Sciatic nerve (tissue), 2 donors: ENCODE measurements around the gene GOLGA6L1. TPM values are rescaled to one million over a fixed set of nuclear protein-coding genes. Genes with fewer than 3 reads are reported as not detected.
"Not testable (repeated sequence)": the region's sequence is repeated elsewhere in the genome, so short reads cannot be mapped to it uniquely, and the experiment has no call there.

Experiments
- ATAC-seq: fragments of 200-7000 bp; cut with Tn5 transposase; one replicate; pipeline ENCODE4 v1.9.1; 2020; ENCODE audit warnings: mild to moderate bottlenecking, moderate library complexity
- DNase-seq: peaks from one replicate; pipeline ENCODE4 v3.0.0-alpha.2; 2020; ENCODE audit warnings: low spot score
- intact Hi-C: fragments of 100-400 bp; cut with DNase I; formaldehyde crosslinking; loops from one replicate; pipeline ENCODE4 v1.14.2; 2022
- total RNA-seq: library from RNA; stranded (reverse); fragmentation: NEBNext Ultra II Directional; extraction: Animal tissue kit (Norgen Biotek cat#: 25700); gene quantifications from one replicate; pipeline ENCODE4 v1.2.1, GENCODE V29; 2021
- donor health status: DM: no; HTN: no; CAD: no.
- donor health status: DM: no; HTN: no; CAD: no.

Gene GOLGA6L1, protein sequence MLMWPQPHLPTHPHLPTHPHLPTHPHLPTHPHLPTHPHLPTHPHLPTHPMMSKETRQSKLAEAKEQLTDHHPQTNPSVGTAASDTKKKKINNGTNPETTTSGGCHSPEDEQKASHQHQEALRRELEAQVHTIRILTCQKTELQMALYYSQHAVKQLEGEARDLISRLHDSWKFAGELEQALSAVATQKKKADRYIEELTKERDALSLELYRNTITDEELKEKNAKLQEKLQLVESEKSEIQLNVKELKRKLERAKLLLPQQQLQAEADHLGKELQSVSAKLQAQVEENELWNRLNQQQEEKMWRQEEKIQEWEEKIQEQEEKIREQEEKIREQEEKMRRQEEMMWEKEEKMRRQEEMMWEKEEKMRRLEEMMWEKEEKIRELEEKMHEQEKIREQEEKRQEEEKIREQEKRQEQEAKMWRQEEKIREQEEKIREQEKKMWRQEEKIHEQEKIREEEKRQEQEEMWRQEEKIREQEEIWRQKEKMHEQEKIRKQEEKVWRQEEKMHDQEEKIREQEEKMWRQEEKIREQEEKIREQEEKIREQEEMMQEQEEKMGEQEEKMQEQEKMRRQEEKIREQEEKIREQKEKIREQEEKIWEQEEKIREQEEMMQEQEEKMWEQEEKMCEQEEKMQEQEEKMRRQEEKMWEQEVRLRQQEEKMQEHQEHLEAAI
- not detected for total RNA-seq

DNA sequence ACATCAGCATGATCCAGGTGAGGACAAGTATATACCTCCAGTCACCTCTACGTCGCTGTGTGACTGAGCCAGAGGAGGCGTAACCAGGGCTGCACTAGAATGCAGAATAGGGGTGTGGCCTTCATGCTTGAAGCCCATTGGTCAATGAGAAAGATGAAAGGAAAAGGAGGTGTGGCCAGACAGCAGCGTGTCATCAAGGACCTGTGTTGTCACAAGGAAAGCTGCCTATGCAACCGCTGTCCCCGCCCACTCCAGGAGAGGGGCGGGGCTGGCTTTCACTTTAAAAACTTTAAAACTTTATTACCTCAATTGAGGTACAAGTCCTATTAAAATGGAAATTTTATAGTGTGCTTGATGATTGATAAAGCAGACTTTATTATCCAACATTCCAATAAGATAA lies at the start of gene GOLGA6L1:
TSS of gene GOLGA6L1 (minus strand) at position 101 of the 400 bp plus-strand sequence. CDS start at position 10, 91 bp downstream.
- DNase-seq, ATAC-seq, intact Hi-C loops: not testable (repeated sequence)

DNA sequence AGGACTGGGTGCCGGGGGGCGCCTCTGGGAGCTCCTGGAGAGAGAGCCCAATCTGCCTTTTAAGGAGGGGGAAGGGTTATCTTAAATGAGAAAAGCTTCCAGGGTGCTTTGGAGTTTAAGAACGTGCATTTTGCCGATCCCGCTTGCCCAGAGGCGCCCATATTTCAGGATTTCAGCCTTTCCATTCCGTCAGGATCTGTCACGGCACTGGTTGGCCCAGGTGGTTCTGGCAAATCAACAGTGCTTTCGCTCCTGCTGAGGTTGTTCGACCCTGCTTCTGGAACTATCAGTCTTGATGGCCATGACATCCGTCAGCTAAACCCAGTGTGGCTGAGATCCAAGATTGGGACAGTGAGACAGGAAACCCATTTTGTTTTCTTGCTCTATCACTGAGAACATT lies 44.6 kb upstream of the GOLGA6L1 start:
- ATAC-seq: peak; percentile 25
- DNase-seq, intact Hi-C loops: not testable (repeated sequence)

DNA sequence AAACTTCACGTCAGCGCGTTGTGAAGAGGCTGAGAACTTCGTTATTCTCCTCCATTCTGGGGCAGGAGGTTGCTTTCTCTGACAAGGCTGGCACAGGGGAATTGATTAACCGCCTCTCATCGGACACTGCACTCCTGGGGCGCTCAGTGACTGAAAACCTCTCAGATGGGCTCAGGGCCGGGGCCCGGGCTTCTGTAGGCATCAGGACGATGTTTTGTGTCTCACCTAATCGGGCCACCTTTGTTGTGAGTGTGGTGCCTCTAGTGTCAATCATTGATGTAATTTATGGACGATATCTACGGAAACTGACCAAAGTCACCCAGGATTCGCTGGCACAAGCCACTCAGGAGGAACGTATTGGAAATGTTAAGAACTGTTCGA lies 43.9 kb upstream of the GOLGA6L1 start:
- intact Hi-C loops, DNase-seq: not testable (repeated sequence)
- ATAC-seq: peak; percentile 27

DNA sequence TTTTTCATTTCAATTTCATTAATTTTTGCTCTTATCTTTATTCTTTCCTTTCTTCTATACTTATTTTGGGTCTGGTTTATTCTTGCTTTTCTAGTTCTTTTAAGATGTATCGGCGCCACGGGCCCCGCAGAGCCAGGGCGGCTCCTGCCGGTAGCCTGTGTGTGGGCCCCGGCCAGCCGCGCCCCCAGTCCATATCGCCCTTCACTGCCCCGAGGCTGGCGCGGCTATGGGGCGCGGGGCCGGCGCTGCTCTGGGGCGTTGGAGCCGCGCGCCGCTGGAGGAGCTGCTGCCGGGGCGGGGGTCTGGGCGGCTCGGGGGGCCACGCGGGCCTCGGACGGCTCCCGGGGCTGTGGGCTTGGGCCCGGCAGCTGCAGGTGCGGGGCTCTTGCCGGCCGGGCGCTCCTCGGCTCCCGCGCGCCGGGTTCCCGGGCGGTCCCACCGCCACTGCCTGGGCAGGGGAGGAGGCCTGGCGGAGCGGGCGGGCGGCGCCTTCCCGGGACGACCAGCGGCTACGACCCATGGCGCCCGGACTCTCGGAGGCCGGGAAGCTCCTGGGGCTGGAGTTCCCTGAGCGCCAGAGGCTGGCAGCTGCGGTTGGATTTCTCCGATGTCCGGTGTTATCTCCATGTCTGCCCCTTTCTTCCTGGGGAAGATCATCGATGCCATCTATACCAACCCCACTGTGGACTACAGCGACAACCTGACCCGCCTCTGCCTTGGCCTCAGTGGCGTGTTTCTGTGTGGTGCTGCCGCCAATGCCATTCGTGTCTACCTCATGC lies 43.3 kb upstream of the GOLGA6L1 start:
- intact Hi-C loops, DNase-seq: not testable (repeated sequence)
- ATAC-seq: peak; percentile 31

DNA sequence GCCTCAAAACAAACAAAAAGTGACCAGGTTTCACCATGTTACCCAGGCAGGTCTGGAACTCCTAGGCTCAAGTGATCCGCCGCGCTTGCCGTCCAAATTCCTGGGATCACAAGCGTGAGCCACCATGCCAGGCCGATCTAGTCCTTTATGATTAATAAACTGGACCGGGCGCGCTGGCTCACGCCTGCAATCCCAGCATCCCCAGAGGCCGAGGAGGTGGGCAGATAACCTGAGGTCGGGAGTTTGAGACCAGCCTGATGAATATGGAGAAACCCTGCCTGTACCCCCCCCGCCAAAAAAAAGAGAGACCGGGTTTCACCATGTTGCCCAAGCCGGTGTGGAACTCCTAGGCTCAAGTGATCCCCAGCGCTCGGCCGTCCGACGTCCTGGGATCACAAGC lies 40.1 kb upstream of the GOLGA6L1 start:
- intact Hi-C loops, DNase-seq: not testable (repeated sequence)
- ATAC-seq: peak; percentile 33

DNA sequence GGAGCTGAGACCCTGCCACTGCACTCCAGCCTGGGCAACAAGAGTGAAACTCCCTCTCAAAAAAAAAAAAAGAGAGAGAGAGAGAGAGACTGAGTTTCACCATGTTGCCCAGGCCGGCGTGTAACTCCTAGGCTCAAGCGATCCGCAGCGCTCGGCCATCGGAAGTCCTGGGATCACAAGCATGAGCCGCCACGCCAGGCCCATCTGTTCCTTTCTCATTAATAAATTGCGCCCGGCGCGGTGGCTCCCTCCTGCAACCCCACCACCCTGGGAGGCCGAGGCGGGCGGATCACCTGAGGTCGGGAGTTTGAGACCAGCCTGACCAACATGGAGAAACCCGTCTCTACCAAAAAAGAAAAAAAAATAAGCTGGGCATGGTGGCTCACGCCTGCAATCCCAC lies 39.0 kb upstream of the GOLGA6L1 start:
- ATAC-seq, DNase-seq, intact Hi-C loops: not testable (repeated sequence)

DNA sequence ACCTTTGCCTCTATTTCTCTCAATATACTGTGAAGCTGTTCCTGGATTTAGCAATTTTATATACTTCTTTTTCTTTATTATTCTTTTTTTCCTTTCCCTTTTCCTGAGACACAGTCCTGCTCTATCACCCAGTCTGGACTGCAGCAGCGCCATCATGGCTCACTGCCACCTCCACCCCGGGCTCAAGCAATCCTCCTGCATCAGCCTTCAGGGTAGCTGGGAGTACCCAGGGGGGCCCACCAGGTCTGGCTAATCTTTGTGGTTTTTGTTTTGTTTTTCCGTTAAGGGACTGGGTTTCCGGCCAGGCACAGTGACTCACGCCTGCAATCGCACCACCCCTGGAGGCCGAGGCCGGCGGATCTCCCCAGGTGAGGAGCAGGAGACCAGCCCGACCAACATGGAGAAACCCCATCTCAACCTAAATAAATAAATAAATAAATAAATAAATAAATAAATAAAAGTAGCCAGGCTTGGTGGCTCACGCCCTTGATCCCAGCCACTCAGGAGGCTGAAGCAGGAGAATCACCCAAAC lies 38.1 kb upstream of the GOLGA6L1 start:
- intact Hi-C loops, DNase-seq: not testable (repeated sequence)

DNA sequence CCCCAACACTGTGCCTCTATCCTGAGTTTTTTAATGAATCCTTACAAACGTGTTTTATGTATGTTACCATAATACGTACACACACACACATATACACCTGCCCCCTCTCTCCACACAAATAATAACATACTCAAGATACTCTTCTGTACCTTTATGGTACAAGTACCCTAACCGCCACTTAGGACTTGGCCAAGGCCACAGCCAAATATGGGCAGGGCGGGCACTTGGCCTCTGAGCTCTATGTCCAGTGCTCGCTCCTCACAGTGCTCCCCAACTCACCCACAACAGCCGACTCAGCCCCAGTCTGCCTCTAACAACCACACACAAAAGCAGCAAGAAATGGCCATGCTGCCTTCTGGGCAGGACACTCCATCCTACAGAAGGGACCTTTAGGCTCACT lies 3.8 kb downstream of the GOLGA6L1 start:
- ATAC-seq, intact Hi-C loops, DNase-seq: not testable (repeated sequence)

More for the DNA sequence above, 38.1 kb upstream of the GOLGA6L1 start:
- not testable (repeated sequence) for ATAC-seq

DNA sequence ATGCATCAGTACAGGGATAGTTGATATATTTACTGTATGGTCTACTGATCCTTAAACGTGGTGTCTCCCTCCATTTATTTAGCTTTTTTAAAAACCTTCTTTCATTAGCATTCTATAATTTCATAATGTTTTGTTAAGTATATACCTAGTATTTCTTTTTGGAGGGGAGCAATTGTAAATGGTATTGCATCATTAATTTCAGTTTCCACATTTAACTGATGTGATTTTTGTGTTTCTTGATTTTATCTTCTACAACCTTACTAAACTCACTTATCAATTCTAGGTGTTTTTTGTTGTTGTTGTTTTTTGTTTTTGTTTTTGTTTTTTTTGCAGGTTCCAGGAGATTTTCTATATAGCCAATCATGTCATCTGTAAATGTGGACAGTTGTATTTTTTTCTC lies 18.4 kb downstream of the GOLGA6L1 start:
- intact Hi-C loops: no loop called here
- DNase-seq: no peak
- ATAC-seq: no peak

DNA sequence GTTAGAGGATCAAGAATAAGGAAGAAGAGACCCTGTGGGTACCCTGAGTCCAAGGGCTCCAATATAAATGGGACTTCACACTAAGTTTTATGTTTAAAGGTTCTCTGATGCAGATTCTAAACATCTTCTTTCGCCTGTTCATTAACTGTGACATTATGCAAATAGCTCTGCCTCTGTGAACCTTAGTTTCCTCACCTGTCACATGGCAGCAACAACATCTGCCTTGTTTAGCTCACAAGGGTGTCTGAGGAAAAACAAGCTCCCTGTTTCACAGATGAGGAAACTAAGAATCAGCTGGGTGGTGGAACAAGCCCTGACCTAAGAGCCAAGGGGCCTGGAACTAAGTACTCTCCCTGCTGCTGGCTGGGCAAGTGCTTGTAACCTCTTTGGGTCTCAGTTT lies 40.8 kb downstream of the GOLGA6L1 start:
- ATAC-seq (no peak), DNase-seq (no peak)
- intact Hi-C loops: no loop called here

DNA sequence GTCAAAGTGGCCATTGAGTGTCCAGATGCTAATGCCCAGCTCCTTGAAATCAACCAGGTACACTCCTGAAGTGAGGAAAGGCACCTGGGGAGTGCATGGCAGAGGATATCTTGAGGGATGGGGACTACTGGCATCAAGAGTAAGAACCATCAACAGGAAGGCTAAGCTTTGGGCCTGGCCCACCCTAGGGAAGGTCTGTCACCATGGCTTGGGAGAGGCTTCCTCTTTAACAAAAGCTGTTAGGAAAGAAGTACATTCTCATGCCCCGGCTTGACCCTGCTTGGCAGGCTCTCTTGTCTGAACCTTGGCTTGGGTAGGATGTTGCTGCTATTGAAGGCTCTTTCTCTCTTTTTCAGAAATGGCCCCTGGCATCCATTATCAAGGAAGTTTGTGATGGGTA lies 53.5 kb downstream of the GOLGA6L1 start:
- ATAC-seq: no peak
- intact Hi-C loops: no loop called here

DNA sequence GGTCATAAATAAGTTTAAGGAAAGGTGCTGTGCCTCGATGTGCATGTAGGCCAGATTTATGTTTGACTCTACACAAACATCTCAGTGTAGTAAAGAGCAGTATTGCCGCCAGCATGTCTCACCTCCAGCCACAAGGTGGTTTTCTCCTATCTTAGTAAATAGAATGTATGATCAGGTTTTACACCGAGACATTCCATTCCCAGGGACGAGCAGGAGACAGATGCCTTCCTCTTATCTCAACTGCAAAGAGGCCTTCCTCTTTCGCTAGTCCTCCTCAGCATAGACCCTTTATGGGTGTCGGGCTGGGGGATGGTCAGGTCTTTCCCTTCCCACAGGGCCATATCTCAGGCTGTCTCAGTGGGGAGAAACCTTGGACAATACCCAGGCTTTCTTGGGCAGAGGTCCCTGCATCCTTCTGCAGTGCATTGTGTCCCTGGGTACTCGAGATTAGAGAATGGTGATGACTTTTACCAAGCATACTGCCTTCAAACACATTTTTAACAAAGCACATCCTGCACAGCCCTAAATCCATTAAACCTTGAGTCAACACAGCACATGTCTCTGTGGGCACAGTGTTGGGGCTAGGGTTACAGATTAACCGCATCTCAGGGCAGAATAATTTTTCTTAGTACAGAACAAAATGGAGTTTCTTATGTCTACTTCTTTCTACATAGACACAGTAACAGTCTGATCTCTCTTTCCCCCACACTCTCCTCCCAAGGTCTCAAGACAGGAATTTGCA lies 54.5 kb downstream of the GOLGA6L1 start:
- ATAC-seq, intact Hi-C loops, DNase-seq: not testable (repeated sequence)

More for the DNA sequence above, 53.5 kb downstream of the GOLGA6L1 start:
- no peak for DNase-seq

DNA sequence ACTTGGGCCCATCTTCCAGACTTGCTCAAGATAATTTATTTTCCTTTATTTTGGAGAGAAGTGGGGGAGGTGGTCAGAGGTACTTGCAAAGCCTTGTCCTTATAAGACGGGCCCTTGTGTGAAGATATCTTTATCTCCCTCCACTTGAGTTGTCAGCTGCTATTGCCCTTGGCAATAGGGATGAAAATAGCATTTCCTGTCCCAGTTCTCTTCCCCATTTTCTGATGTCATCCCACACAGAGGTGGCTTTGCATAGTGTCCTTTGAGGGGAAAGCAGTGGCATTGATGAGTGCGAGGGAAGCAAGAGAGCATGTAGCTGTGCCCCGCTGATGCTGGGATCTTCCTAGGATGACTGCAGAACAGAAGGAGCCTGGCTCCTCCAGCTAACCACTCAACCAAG lies 55.4 kb downstream of the GOLGA6L1 start:
- ATAC-seq (no peak), DNase-seq (no peak)
- intact Hi-C loops: no loop called here

DNA sequence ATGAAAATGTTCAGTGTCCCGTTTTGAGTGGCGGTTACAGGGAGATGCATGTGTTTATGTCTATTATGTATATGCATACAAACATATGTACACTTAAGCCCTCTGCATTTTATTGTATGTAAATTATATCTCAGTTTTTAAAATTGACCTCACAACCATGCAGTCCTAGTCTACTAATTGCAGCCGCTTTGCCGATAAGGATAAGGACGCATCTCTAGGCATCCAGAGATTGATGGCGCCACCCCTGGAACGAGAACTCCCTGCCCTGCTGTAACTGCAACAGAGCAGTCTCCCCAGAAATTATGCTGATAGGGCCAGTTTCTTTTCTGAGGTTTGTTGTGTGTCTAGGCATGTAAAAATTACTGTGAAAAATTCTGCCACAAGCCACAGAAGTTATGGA lies 56.9 kb downstream of the GOLGA6L1 start:
- intact Hi-C loops: no loop called here

More for the DNA sequence above, 56.9 kb downstream of the GOLGA6L1 start:
- ATAC-seq (no peak), DNase-seq (no peak)

Other genes starting within 250 kb of the GOLGA6L1 start
- 140 TPM for gene CYFIP1, start 156.5 kb downstream of the GOLGA6L1 start, total RNA-seq
- gene TUBGCP5, start 97.3 kb downstream of the GOLGA6L1 start, total RNA-seq: 23.5 TPM
- not detected for gene GOLGA6L26, start 197.4 kb upstream of the GOLGA6L1 start, total RNA-seq
- gene GOLGA8S, start 217.9 kb upstream of the GOLGA6L1 start, total RNA-seq: 1.5 TPM